ENCODE data around the gene RAP1GAP. TPM values are rescaled to one million over a fixed set of nuclear protein-coding genes. Genes with fewer than 3 reads are reported as not detected.
A peak's percentile ranks its signal among the peaks of the same experiment; 100 is the strongest.

Gene RAP1GAP
- total and polyA plus RNA-seq, 7 donors: 0.04 to 0.57 (median 0.21) TPM; not detected in 2

- Histone ChIP-seq H3K27me3 (ENCODE audit: insufficient read depth in 3 of 3, low read length in 2 of 3) (peaks cover 0 to 40% (median 8%) of the 10 kb centered on the region in 3 donors), H3K4me3 (peak overlapping the region; percentile 51), H3K36me3 (ENCODE audit: insufficient read depth in 1 of 2, low read depth in 1 of 2) (no peaks in the 10 kb centered on the region), H3K4me1 (peaks cover 3% of the 10 kb centered on the region), H3K27ac (no peak overlapping the region), H3K9me3 (no peaks in the 10 kb centered on the region)
- TF ChIP-seq, protein P1, sequence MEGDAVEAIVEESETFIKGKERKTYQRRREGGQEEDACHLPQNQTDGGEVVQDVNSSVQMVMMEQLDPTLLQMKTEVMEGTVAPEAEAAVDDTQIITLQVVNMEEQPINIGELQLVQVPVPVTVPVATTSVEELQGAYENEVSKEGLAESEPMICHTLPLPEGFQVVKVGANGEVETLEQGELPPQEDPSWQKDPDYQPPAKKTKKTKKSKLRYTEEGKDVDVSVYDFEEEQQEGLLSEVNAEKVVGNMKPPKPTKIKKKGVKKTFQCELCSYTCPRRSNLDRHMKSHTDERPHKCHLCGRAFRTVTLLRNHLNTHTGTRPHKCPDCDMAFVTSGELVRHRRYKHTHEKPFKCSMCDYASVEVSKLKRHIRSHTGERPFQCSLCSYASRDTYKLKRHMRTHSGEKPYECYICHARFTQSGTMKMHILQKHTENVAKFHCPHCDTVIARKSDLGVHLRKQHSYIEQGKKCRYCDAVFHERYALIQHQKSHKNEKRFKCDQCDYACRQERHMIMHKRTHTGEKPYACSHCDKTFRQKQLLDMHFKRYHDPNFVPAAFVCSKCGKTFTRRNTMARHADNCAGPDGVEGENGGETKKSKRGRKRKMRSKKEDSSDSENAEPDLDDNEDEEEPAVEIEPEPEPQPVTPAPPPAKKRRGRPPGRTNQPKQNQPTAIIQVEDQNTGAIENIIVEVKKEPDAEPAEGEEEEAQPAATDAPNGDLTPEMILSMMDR (IDR thresholded peaks at IDR 0.05): no peak
- intact Hi-C loops (cut with DNase I): loop anchor here in 1 of 2 donors (10.0 kb wide), 1 partner anchor 417 kb away; no protein-coding TSS in a partner anchor
- DNase-seq (peak in 1 of 2 donors; percentile 44), ATAC-seq (peak in 1 of 4 donors; percentile 12)
- 4 to 12% (median 12%) methylated on average over 23 to 80 of the region's 80 CpGs for WGBS, 3 donors
Observed at GRCh38 chr1:21651214-21652042, 17.7 kb downstream of the RAP1GAP start.

- TF ChIP-seq, protein P1 (IDR thresholded peaks at IDR 0.05): no peak
- no peak for DNase-seq
- H3K4me1 ChIP-seq: peaks cover 3% of the 10 kb centered on the region
- no peaks in the 10 kb centered on the region for H3K9me3 ChIP-seq
- no peak for ATAC-seq
- intact Hi-C loops (cut with DNase I): loop anchor here in 1 of 2 donors (10.0 kb wide), 1 partner anchor 416 kb away; no protein-coding TSS in a partner anchor
- H3K36me3 ChIP-seq (ENCODE audit: insufficient read depth in 1 of 2, low read depth in 1 of 2): no peaks in the 10 kb centered on the region
- H3K4me3 ChIP-seq: no peak overlapping the region
- H3K27me3 ChIP-seq (ENCODE audit: insufficient read depth in 3 of 3, low read length in 2 of 3): peaks cover 0 to 50% (median 10%) of the 10 kb centered on the region in 3 donors
- 73 to 77% (median 77%) methylated on average over 9 of the region's 9 CpGs for WGBS, 3 donors
- H3K27ac ChIP-seq: no peak overlapping the region
Observed at GRCh38 chr1:21650400-21650799, 18.8 kb downstream of the RAP1GAP start.

DNA sequence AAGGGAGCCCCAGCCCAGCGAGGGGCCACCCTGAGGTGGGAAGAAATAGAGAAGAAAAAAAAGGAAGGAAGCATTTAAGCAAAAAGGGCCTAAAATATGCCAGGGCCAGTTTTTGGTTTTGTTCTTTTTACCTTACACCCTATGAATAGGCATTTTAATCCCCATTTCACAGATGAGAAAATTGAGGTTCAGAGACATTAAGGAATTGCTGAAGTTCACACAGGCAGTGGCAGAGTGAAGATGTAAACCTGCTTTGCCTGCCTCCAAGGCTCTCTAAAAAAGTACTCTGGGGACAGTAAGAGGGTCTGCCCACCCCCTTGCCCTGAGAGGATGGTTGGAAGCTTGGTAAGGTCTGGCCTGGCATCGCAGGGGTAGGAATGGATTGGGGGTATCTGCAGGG is 19.8 kb downstream of the RAP1GAP start:
- no peaks in the 10 kb centered on the region for H3K9me3 ChIP-seq
- H3K27ac ChIP-seq: no peak overlapping the region
- intact Hi-C loops (cut with DNase I): no loop called here
- WGBS, 3 donors: 43 to 64% (median 59%) methylated on average over 2 of the region's 2 CpGs
- DNase-seq (no peak), ATAC-seq (no peak)
- H3K36me3 ChIP-seq (ENCODE audit: insufficient read depth in 1 of 2, low read depth in 1 of 2): no peaks in the 10 kb centered on the region
- H3K27me3 ChIP-seq (ENCODE audit: insufficient read depth in 3 of 3, low read length in 2 of 3): peaks cover 0 to 52% (median 10%) of the 10 kb centered on the region in 3 donors
- peaks cover 3% of the 10 kb centered on the region for H3K4me1 ChIP-seq
- H3K4me3 ChIP-seq: no peak overlapping the region
- TF ChIP-seq, protein P1 (IDR thresholded peaks at IDR 0.05): no peak

- H3K27me3 ChIP-seq (ENCODE audit: insufficient read depth in 3 of 3, low read length in 2 of 3): peaks cover 0 to 52% (median 10%) of the 10 kb centered on the region in 3 donors
- no peak for DNase-seq
- ATAC-seq: no peak
Observed at GRCh38 chr1:21648791-21649190, 20.4 kb downstream of the RAP1GAP start.

More at GRCh38 chr1:21648791-21649190, 20.4 kb downstream of the RAP1GAP start:
- H3K4me1 ChIP-seq: peaks cover 3% of the 10 kb centered on the region
- H3K27ac ChIP-seq: no peak overlapping the region
- intact Hi-C loops (cut with DNase I): no loop called here
- WGBS, 3 donors: 62 to 70% (median 69%) methylated on average over 10 of the region's 10 CpGs
- no peaks in the 10 kb centered on the region for H3K9me3 ChIP-seq
- no peaks in the 10 kb centered on the region for H3K36me3 ChIP-seq (ENCODE audit: insufficient read depth in 1 of 2, low read depth in 1 of 2)
- H3K4me3 ChIP-seq: no peak overlapping the region
- TF ChIP-seq, protein P1 (IDR thresholded peaks at IDR 0.05): no peak

Measured in psoas muscle (tissue), 8 donors.